GM12878 (cell line): ENCODE measurements around the gene PTPRN2. TPM values are rescaled to one million over a fixed set of nuclear protein-coding genes. Genes with fewer than 3 reads are reported as not detected.

Source experiments
- ATAC-seq: fragments of 200-7000 bp; cut with Tn5 transposase; 3 replicates; pipeline ENCODE4 v1.9.1; 2020; ENCODE audit warnings: mild to moderate bottlenecking, moderate library complexity
- BruUV-seq: library from RNA; stranded (reverse); fragments of 400-500 nt; replicated peaks from 2 replicates; lab custom pipeline; 2021; lab: Mats Ljungman, UMichigan
- CTCF ChIA-PET: fragments of 300-600 bp; sonication (Branson Sonifier 250); formaldehyde crosslinking; extraction: SDS; loops from one replicate; lab custom pipeline; 2021; ENCODE audit warnings: inconsistent platforms; lab: Yijun Ruan, JAX
- POLR2A ChIA-PET: fragments of 350-600 bp; formaldehyde crosslinking; extraction: SDS; loops from one replicate; lab custom pipeline; 2021; ENCODE audit warnings: inconsistent platforms; lab: Charles Lee
- RAD21 ChIA-PET: fragments of 300-600 bp; sonication (Branson Sonifier 250); formaldehyde crosslinking; loops from one replicate; lab custom pipeline; 2023; ENCODE audit warnings: antibody characterized with exemption; ENCODE audit not compliant: unreplicated experiment; lab: Charles Lee
- SMC1A ChIA-PET: fragments of 300-600 bp; sonication (Branson Sonifier 250); formaldehyde crosslinking; loops from one replicate; lab custom pipeline; 2023; ENCODE audit not compliant: unreplicated experiment, uncharacterized antibody; lab: Charles Lee
- DNase-seq: peaks from one replicate; pipeline ENCODE4 v3.0.0-alpha.2; 2011; ENCODE audit warnings: low read depth, low spot score
- FAIRE-seq: peaks from 3 replicates; lab custom pipeline; 2011; peaks lifted over from hg19 to GRCh38; lab: Jason Lieb, UNC
- H2AFZ ChIP-seq: 2 replicates; pipeline ENCODE4 v1.6.0; 2011; ENCODE audit warnings: low read depth, low read length, control low read depth; ENCODE audit not compliant: control insufficient read depth
- H3K27ac ChIP-seq: 2 replicates; pipeline ENCODE4 v1.5.1; 2011; ENCODE audit warnings: control low read depth; ENCODE audit not compliant: control insufficient read depth, insufficient read depth
- H3K27me3 ChIP-seq, 2 experiments: replicated peaks in 1 of 2; 2 replicates each; pipeline versions ENCODE4 v1.6.0 to v1.6.1; 2011; ENCODE audit warnings: low read length in 1 of 2; ENCODE audit not compliant: control insufficient read depth in 2 of 2, insufficient read depth in 2 of 2
- H3K36me3 ChIP-seq, 2 experiments: 2 replicates each; pipeline ENCODE4 v1.5.1; 2011; ENCODE audit warnings: low read length in 1 of 2; ENCODE audit not compliant: control insufficient read depth in 2 of 2, insufficient read depth in 2 of 2
- H3K4me1 ChIP-seq: 2 replicates; pipeline ENCODE4 v1.6.1; 2011; ENCODE audit warnings: mild to moderate bottlenecking, low read length, moderate library complexity, mixed read lengths; ENCODE audit not compliant: control insufficient read depth, insufficient read depth
- H3K4me2 ChIP-seq: 2 replicates; pipeline ENCODE4 v1.6.0; 2011; ENCODE audit warnings: control low read depth; ENCODE audit not compliant: control insufficient read depth, insufficient read depth
- H3K4me3 ChIP-seq: fragments of 200-600 bp; sonication (generic); 2 replicates; pipeline ENCODE4 v1.5.1; 2016
- H3K79me2 ChIP-seq: 2 replicates; pipeline ENCODE4 v1.6.0; 2011; ENCODE audit warnings: low read length; ENCODE audit not compliant: control insufficient read depth, insufficient read depth
- H3K9ac ChIP-seq: 2 replicates; pipeline ENCODE4 v1.8.0; 2011; ENCODE audit warnings: low read length, control low read depth, mixed read lengths; ENCODE audit not compliant: control insufficient read depth, insufficient read depth
- H3K9me3 ChIP-seq: replicated peaks from 3 replicates; pipeline ENCODE4 v1.5.1; 2011; ENCODE audit warnings: mild to moderate bottlenecking, low read length; ENCODE audit not compliant: control insufficient read depth, insufficient read depth
- H4K20me1 ChIP-seq: 2 replicates; pipeline ENCODE4 v1.6.0; 2011; ENCODE audit not compliant: control insufficient read depth, insufficient read depth
- BACH1 ChIP-seq: fragments of 450-650 bp; IDR thresholded peaks from 2 replicates; pipeline ENCODE4 v1.6.1; 2017; ENCODE audit warnings: mild to moderate bottlenecking, borderline replicate concordance
- BCL3 ChIP-seq: IDR thresholded peaks from 2 replicates; pipeline ENCODE4 v1.6.1; 2011; ENCODE audit warnings: borderline replicate concordance, low read depth, mild to moderate bottlenecking, moderate library complexity, low read length; ENCODE audit not compliant: insufficient read depth, poor library complexity, severe bottlenecking
- CHD4 ChIP-seq: fragments of 200-600 bp; sonication (generic); IDR thresholded peaks from 2 replicates; pipeline ENCODE4 v1.6.1; 2016; ENCODE audit warnings: mild to moderate bottlenecking
- EGR1 ChIP-seq, 2 experiments: IDR thresholded peaks; 1 replicate in 1 of 2; 2 replicates in 1 of 2; pipeline ENCODE4 v1.6.1; 2011 to 2012; ENCODE audit warnings: low read depth in 2 of 2, low read length in 2 of 2, borderline replicate concordance in 1 of 2, mild to moderate bottlenecking in 1 of 2, moderate library complexity in 1 of 2
- FOXM1 ChIP-seq: IDR thresholded peaks from 2 replicates; pipeline ENCODE4 v1.6.1; 2012; ENCODE audit warnings: low read depth, mild to moderate bottlenecking, inconsistent platforms, low read length, moderate library complexity
- JUND ChIP-seq: IDR thresholded peaks from 2 replicates; pipeline ENCODE4 v1.6.1; 2012; ENCODE audit warnings: low read depth, mild to moderate bottlenecking, low read length, improper control_type of control experiment, moderate library complexity
- RCOR1 ChIP-seq: conservative IDR thresholded peaks from 2 replicates; pipeline ENCODE4 v1.6.1; 2012; ENCODE audit warnings: low read depth, low read length, improper control_type of control experiment
- STAT1 ChIP-seq: fragments of 450-650 bp; conservative IDR thresholded peaks from 2 replicates; pipeline ENCODE4 v1.6.1; 2014; ENCODE audit warnings: antibody characterized with exemption, mild to moderate bottlenecking
- WGBS: methylation state at CpG from one replicate; pipeline ENCODE4 v1.1.6; 2016; ENCODE audit warnings: low lambda C conversion rate; ENCODE audit not compliant: insufficient replicate concordance, insufficient coverage; ENCODE audit errors: missing lambda C conversion rate; 5-methylcytosine and 5-hydroxymethylcytosine counted together
- in situ Hi-C: fragments of 300-500 bp; cut with MboI; formaldehyde crosslinking; loops from 9 replicates; pipeline ENCODE4 v1.14.3; 2018; ENCODE audit warnings: mixed read lengths
- intact Hi-C: fragments of 100-400 bp; cut with micrococcal nuclease; formaldehyde crosslinking; loops from one replicate; pipeline ENCODE4 v1.14.2; 2022; ENCODE audit not compliant: unreplicated experiment
- polyA plus RNA-seq, 11 experiments: library from polyadenylated mRNA; depleted of rRNA in 4 of 11; unstranded in 6 of 11; stranded (reverse) in 5 of 11; fragments of >200 nt; fragmentation: Nextera tagmentation in 4 of 11; fragmentation: Illumina TruSeq in 1 of 11; extraction: Ambion mirVana in 4 of 11; extraction: Trizol in 1 of 11; gene quantifications; 1 replicate in 1 of 11; 2 replicates in 10 of 11; pipeline versions ENCODE4 v1.2.1 to v1.2.3, GENCODE V29; 2011 to 2016; ENCODE audit warnings: inconsistent platforms in 2 of 11, missing spikeins in 2 of 11, low read depth in 1 of 11
- total RNA-seq, 4 experiments: library from RNA; depleted of rRNA in 3 of 4; stranded (reverse); fragments of >200 nt in 3 of 4; fragmentation: Illumina TruSeq in 1 of 4; extraction: Trizol in 1 of 4; gene quantifications; 2 replicates each; pipeline versions ENCODE4 v1.2.1 to v1.2.3, GENCODE V29; 2013 to 2021

PTPRN2 gene
- total and polyA plus RNA-seq, 10 of the 15 experiments (the other 5 are each of a cell fraction or from before 2014, with no cell fraction given) = 5.4 TPM; not detected in 9

- TF ChIP-seq RCOR1 (no peak), JUND (no peak), EGR1 (IDR thresholded peaks at IDR 0.05; ENCODE audit: borderline replicate concordance in 1 of 2, low read depth in 2 of 2, low read length in 2 of 2) (no peak)
- TF ChIP-seq, all 136 proteins: peak for 0
Observed at GRCh38 chr7:158300427-158300826, 287.2 kb downstream of the PTPRN2 start (continued).

- DNase-seq = no peak
- Histone ChIP-seq H3K9me3 (no peaks in the 10 kb centered on the region; the same call in 2 of the 3 replicates), H3K9ac (no peak overlapping the region), H2AFZ (no peak overlapping the region), H3K79me2 (no peaks in the 10 kb centered on the region), H3K4me1 (no peaks in the 10 kb centered on the region), H3K27ac (no peak overlapping the region), H3K36me3 (no peaks in the 10 kb centered on the region), H3K4me3 (no peak overlapping the region), H3K27me3 (no peaks in the 10 kb centered on the region), H3K4me2 (no peak overlapping the region), H4K20me1 (no peaks in the 10 kb centered on the region)
- CTCF ChIA-PET = no interaction called here
- ATAC-seq = no peak
- RAD21 ChIA-PET = no interaction called here
- in situ Hi-C loops = no loop called here
- SMC1A ChIA-PET = no interaction called here
- intact Hi-C loops = no loop called here
- WGBS = 13% methylated on average over 4 of the region's 4 CpGs
- TF ChIP-seq BCL3 = no peak
- TF ChIP-seq BACH1 = no peak
- no peak for TF ChIP-seq CHD4
- no peak for TF ChIP-seq FOXM1
- TF ChIP-seq STAT1 = no peak
- POLR2A ChIA-PET = no interaction called here
- no peak for FAIRE-seq
- BruUV-seq = no TSS peak
Observed at GRCh38 chr7:158299607-158300006, 288.0 kb downstream of the PTPRN2 start.
